HG03378 (cell line): ENCODE results near the gene NOP14.
A peak's percentile ranks its signal among the peaks of the same experiment; 100 is the strongest.
"Not testable (repeated sequence)": the region's sequence is repeated elsewhere in the genome, so short reads cannot be mapped to it uniquely, and the experiment has no call there.

ENCODE experiments used
- ATAC-seq: cut with Tn5 transposase; IDR thresholded peaks from one replicate; pipeline ENCODE4 v1.9.1; 2021; ENCODE audit warnings: mild to moderate bottlenecking, moderate library complexity; ENCODE audit not compliant: unreplicated experiment

The NOP14 gene

DNA sequence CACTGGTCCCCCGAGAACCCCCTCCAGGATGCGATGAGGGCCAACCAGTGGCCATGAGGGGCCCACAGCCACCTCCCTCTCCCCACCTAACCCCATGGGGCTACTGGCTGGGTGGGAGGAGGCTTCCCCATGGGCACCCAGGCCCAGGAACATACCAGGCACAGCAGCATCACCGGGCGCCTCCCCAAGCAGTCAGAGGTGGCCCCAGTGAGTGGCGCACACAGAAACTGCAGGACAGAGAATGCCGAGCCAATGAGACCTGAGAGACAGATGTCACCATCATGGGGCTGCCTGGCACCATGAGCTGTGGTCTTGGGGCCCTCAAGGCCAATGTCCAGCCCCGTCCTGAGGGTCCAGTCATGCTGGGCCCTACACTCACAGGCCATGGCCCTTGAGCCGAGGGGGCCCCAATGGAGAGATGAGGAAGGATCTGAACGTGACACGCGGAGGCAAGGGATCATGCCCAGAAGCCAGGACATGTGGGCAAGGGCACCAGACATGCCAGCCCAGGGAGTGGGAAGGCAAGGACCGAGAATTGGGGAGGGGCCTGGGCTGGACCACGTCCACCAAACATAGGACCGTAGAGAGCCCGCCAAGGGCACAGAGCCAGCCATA is 30.1 kb downstream of the NOP14 start:
- ATAC-seq = no peak

DNA sequence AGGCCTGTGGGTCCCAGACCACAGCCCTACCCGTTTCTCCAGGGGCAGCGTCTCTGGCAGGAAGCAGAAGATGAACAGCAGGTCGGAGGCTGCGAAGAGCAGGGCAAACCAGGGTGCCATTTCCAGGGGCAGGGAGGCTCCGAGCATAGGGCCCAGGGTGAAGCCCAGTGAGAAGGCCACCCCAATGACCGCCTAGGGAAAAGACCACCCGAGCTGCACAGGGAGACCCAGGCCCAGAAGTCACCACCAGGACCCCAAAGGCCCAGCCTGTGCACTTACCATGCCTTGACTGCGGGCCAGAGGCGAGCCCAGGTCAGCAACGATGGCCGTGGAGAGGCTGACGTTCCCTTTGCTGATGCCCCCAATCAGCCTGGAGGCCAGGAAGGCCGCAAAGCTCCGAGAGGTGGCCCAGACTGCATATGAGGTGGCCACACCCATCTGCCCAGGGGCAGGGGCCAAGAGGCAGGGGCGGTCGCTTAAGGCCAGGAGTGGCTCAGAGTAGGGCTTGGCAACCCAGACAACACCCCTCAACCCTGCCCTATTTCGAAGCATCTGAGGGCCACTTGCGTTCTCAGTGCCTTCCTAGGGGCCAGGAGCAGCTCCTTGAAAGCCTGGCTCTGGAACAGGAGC is 30.8 kb downstream of the NOP14 start:
- no peak for ATAC-seq

DNA sequence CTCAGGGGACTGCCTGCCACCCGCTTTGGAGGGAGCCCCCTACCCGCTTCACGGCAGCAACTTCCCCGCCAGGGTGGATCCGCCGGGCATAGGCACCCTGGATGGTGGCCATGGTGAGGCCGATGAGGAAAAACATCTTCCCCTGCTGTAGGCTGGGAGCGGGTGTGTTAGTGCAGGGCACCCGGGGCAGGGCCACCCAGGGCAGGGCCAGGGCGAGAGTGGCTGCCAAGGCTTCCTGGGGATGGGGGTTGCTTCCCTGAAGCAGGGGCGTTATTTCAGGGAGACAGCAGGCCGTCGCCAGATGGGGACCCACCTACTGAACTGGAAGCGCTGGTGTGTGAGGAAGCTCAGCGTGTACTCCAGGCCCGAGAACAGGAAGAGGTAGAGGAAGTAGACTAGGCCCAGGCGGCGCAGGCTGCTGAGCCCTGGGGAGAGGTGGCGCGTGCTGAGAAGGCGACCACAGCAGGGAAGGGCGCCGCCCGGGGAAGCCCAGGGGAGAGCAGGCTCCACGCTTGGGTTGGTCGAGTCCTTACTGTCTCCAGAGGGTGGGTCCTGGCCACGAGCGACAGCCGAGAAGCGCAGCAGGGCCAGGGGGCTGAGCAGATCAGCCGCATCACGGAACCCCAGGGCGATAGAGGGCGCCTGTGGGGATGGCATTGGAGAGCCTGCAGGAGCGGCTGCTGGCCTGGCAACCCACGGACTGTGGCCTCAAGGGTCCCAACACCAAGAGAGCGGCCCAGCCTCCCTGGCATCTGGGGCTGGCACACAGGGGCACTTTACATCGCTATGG is 31.5 kb downstream of the NOP14 start:
- peak; percentile 38 for ATAC-seq

DNA sequence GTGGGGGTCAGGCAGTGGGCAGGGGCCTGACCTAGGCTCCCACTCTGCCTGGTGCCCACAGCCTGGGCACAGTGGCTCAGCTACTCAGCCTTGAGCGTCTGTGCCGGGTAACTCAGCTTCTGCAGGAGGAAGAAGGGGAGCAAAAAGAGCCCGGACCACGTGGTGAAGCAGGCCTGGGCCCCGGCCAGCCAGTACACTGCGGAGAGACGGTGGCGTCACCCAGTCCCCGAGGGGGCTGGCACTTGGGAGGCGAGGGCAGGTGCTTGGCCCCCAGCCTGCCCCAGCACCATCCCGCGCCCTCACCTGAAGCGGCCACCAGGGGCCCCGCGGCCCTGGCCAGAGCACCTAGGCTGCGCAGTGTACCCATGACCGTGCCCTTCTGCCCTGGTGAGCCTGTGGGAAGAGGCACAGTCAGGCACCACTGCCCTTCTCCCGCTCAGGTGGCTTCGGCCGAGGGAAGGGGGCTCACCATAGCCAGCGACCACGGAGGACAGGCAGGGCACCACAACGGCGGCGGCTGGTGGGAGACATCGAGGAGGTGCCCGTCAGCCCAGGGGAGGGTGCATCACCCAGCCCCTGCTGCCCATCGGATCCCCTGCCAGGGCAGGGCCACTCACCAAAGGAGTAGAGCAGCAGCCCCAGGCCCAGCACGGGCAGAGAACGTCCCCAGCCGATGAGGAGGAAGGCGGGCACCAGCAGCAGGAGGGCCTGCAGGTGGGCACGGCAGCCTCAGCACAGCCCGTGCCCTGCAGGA is 32.3 kb downstream of the NOP14 start:
- ATAC-seq = no peak

DNA sequence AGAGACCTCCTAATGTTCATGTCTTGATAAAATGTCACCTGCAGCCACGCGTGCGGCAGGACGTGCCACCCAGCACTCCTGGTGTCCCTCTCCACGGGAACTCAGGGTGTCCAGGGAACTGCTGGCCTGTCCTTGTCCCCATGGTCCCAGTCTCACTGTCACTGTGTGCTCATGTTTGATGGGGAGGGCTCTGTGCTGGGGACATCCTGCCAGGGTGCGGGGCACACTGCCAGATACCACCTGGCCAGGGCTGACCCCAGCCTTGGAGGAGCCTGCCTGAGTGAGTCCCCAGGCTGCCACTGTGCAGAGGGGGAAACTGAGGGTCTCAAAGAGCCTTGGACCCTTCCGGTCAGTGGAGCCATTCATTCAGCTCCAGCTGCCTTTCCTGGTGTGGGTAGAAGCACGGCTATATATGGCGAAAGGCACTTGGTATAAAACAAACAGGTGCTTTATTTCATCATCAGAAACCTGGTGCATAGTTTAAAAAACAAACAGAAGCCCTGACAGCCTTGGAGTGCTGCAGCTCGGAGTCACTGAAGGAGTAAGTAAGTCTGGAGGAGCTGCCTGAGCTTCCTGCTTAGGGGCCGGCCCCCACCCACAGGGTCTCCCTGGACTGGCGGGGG is 33.0 kb downstream of the NOP14 start:
- no peak for ATAC-seq

DNA sequence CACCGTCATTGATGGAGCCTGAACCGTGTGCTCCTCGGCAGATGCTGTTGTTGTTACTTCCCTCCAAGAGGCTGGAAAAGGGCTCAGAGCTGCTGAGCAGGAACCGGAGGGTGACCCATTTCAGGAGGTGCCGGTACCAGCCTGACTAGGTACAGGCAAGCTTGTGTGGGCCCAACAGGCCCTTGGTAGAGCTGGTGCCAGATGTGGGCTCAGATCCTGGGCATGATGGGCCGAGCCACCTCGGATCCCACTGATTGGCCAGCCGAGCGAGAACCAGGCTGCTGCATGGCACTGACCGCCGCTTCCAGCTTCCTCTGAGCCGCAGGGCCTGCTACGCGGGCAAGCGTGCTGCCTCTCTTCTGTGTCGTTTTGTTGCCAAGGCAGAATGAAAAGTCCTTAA is 33.7 kb downstream of the NOP14 start:
- ATAC-seq = no peak

DNA sequence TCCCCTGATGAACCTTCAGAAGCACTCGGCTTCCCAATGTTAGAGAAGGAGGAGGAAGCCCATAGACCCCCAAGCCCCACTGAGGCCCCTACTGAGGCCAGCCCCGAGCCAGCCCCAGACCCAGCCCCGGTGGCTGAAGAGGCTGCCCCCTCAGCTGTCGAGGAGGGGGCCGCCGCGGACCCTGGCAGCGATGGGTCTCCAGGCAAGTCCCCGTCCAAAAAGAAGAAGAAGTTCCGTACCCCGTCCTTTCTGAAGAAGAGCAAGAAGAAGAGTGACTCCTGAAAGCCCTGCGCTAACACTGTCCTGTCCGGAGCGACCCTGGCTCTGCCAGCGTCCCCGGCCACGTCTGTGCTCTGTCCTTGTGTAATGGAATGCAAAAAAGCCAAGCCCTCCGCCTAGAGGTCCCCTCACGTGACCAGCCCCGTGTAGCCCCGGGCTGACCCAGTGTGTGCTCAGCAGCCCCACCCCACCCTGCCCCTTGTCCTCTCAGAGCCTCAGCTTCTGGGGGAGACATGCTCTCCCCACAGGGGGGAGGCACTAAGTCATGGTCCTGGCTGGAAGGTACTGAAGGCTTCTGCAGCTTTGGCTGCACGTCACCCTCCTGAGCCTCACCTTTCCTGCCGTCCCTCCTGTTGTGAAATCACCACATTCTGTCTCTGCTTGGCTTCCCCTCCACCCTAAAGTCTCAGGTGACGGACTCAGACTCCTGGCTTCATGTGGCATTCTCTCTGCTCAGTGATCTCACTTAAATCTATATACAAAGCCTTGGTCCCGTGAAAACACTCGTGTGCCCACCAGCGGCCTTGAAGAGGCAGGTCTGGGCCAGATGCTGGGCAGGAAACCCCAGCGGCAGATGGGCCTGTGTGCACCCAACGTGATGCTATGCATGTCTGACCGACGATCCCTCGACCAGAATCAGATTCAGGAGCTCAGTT is 34.7 kb downstream of the NOP14 start:
- no peak for ATAC-seq

DNA sequence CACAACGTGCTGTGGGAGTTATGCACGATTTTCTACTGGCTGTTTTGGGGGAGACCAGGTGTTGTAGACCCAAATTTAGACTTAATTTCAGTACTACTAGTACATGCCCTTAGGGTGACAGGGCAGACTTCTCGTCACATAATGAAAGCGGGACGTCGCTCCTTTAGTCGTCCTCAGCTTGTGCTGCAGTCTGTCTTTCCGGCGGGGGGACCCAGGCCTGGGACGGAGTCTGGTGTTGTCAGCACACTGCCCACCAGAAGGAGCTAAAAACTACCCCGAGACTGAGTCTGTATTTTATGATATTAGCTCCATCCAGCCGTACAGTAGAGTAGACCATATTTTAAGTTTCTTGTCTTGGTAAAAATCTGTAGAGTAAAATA is 35.5 kb downstream of the NOP14 start:
- no peak for ATAC-seq

DNA sequence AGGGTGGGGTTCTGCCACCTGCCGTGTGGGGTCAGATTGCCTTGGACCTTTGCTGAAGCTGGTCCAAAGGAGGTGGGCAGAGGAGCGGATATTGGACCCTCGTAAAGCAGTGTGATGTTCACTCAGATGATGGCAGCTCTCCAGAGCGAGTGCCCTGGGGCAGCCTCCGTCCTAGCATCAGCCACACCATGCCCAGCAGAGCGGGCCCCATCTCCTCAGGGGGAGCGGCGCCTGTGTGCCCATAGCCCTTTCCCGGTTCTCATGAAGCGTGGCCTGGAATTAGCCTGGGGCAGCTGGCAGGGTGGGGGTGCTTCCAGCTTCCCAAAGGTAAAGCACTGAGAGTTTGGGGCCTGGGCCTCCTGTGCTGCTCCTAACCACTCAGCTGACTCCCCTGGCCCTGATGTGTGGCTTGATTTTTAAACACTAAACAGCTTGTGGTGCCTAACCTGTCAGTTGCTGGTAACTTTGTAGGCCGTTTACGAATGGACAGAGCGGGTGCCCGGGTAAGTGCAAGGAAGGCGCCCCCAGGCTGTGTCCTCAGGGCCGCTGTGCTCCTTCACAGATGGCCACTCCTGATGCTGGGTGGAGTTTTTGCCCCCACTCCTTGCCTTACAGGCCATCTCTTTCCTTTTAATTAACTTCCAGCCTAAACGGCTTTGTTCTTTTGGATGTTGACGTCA is 36.0 kb downstream of the NOP14 start:
- ATAC-seq = no peak

DNA sequence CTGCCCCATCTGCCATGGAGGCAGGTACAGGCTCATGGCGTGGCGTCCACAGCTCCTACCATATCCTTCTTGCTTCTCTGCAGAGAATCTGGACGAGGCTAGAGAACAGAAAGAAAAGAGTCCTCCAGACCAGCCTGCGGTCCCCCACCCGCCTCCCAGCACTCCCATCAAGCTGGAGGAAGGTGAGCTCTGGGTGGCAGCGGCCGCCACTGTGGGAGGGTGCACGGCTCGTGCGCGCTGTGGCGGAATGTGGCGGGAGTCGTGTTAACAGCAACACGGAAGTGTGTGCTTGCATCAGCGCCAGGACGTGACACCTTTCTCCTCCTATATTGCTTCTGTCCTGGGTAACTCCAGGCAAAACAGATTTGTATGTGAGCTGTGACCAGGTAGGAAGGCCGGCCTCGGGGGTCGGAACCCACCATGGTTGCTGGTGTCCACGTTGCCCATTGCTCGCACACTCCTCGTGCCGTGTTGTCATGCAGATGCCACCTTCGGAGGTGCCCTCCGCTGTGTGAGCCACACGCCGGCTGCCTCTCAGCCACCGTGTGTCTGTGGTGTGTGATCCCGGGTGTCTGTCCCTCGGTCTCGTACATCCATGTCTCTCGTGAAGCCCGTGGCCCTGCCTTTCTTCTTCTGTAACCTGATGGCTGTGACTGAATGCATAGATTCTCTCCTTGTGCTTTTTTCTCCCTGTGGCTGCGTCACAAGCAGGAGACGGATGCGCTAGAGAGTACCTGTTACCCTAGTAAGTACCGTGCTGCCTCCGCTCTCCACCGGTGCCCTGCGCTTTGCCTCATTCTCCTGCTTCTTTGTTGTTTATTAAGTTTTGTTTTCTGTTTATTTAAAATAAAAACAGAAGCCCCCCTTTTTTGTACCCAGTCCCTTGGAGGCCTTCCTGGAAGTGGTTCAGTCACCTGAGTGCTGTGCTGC is 37.0 kb downstream of the NOP14 start:
- ATAC-seq = no peak

DNA sequence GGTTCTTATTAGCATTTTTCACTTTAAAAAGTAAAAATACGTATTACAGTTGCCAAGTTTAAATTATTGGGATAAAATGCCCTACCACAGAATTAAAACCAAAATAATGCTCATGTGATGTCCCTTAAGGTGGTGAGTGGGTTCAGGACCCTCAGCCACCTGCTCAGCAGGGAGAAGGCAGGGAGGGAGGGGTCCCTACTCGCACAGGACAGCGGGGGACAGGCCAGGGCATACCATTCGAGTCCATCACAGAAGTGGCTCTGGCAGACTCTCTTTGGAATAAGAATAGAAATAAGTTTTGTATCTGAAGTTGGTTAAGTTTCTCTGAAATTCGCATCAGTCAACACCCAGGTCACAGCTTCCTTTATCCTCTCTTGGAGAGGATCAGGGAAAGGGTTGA is 37.7 kb downstream of the NOP14 start:
- no peak for ATAC-seq

DNA sequence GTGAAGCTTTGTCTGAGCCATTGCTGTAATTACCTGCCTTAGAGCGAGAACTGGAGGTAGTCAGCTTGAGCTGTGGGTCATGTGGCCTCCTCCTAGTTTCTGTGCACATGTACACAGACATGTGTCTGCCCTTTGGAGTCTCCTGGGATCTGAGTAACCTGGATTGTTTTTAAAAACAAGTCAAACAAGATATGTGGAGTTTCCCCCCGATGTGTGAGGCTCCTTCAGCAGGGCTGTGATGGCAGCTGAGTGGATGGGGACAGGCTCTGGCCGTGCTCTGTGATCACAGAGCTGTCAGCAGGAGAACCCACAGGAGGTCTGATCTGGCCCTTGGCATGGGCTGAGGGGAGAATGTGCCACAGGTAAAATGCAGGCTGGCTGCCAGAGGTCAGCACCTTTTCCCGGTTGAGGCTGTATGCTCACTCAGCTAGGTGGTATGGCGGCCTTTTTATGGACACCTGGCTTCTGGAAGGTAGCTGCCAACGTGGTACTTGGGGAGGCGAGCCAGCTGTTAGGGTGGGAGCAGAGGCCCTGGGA is 38.4 kb downstream of the NOP14 start:
- ATAC-seq = no peak

DNA sequence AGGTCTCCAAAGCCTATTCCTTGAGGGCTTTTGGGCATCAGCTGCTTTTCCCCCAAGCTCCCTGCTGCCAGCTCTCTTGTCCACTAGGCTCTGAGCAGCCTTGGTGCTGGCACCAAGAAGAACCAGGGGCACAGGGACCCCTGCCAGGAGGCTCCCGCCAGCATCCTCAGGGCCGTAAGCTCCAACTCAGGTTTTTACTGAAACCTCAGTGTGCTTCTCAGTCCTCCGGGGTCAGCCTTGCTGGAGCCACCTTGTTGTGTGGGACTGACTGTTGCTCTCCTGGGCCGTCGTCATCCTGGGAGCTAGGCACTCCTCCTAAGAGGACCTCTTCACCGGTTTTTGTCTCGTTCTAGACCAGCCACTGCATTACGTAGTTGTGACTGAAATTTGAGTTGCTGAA is 38.9 kb downstream of the NOP14 start:
- ATAC-seq = no peak

DNA sequence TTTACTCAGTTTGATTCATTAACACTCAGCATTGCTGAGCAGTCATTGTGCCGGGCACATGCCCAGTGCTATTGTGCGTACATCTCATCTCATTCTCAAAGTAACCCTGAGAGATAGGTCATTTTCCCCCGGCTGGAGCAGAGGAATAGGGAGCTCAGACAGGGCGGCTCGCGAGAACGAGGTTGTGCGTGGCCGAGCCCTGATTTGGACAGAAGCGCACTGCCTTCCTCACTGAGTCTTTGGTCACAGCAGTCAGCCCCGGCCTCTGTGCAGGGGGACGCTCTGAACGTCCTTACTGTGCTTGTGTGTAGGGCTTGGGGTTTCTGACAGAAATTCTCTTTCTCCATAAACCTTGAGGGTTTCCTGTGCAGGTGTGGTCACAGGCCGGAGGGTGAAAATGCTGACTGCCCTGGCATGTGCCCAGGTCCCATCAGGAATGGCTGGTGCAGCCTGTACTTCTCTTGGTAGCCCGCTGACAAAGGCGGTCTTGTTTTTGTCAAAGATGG is 39.5 kb downstream of the NOP14 start:
- no peak for ATAC-seq

DNA sequence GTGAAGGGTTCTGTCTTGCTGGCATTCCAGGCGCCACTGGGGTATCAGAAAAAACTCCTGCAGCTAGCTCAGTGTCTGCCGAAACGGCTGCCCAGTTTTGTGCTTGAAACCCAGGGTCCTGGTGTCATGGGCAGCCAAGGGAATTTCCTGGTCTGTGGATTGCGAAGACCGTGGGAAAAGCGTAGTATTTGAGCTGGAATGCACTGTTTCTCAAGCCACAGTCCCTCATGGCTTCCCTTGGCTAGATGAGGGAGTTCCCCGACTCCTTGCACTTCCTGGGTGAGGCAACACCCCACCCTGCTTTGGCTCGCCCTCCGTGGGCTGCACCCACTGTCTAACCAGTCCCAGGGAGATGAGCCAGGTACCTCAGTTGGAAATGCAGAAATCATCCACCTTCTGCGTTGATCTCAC is 40.1 kb downstream of the NOP14 start:
- no peak for ATAC-seq

DNA sequence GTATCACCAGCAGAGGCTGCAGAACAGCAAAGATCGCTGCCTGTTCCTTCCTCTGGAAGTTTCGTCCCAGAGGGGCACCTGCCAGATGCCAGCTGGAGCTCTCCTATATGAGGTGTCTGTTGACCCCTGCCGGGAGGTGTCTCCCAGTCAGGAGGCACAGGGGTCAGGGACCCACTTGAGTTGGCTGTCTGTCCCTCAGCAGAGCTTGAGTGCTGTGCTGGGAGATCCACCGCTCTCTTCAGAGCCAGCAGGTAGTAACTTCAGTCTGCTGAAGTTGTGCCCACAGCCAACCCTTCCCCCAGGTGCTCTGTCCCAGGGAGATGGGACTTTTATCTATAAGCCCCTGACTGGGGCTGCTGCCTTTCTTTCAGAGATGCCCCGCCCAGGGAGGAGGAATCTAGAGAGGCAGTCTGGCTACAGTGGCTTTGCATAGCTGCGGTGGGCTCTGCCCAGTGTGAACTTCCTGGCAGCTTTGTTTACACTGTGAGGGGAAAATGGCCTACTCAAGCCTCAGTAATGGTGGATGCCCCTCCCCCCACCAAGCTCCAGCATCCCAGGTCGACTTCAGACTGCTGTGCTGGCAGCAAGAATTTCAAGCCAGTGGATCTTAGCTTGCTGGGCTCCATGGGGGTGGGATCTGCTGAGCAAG is 40.6 kb downstream of the NOP14 start:
- not testable (repeated sequence) for ATAC-seq

DNA sequence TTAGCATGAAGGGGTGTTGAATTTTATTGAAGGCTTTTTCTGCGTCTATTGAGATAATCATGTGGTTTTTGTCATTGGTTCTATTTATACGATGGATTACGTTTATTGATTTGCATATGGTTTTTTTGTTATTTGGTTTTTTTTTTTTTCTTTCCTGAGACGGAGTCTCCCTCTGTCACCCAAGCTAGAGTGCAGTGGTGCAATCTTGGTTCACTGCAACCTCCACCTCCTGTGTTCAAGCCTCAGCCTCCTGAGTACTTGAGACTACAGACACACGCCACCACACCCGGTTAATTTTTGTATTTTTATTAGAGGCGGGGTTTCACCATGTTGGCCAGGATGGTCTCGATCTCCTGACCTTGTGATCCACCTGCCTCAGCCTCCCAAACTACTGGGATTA is 44.5 kb downstream of the NOP14 start:
- not testable (repeated sequence) for ATAC-seq
